HG02571 (cell line): ENCODE data around the gene OVAAL.

Experiments used
- ATAC-seq: cut with Tn5 transposase; IDR thresholded peaks from one replicate; pipeline ENCODE4 v1.9.1; 2021; ENCODE audit warnings: mild to moderate bottlenecking, moderate library complexity; ENCODE audit not compliant: unreplicated experiment

OVAAL gene

GRCh38 chr1:180568184-180568583 lies 9.4 kb downstream of the OVAAL start:
- no peak for ATAC-seq

GRCh38 chr1:180571060-180571831 lies 12.5 kb downstream of the OVAAL start:
- no peak for ATAC-seq

DNA sequence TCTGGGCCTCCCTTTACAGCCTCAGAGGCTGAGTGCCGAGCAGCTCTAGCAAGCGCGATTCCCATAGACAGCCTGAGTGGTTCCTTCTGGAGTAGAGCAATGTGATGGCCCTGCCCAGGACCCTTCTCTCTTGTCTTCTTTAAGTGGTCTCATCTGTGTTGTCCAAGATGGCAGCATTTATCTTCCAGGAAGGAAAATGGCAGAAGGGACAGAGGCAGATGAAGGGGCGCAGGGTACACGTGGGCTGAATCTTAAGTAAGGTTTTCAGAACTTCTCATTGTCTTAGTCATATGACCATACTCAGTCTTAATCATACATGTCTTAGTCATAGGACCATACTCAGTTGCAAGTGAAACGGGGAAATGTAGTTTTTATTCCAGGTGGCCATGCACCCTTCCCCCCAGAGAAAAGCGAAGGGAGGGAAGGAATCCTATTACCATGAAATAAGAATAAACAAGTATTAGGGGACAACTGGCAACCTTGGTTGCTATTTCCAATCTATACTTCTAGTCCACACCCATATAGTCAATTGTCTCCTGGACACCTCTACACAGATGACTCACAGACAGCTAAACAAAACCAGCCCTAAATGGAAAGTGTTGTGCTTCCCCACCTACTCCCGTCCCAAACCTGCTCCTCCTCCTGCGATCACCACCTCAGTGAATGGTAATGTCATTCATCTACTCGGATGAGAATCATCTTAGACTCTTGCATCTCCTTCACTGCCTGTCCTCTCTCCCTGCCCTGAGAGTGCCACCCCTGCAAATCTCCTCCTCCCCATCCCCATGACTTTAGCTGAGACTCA lies 13.3 kb downstream of the OVAAL start:
- ATAC-seq = no peak

DNA sequence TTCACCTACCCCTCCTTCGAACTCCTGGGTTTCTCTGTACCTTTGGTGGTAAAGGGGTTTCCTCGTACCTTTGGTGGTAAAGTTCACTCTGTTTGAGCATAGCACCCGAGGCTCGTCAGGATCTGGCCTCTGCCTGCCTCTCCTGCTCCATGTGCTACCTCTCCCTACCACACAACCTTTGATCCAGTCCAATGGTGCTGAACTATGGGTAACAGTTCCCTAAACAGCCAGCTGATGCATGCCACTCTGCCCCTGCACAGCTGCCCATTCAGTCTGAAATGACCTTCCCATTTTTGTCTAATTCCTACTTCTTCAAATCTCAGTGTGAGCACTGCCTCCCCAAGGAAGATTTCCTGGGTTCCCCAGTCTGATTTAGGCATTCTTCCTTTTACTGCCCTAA lies 14.0 kb downstream of the OVAAL start:
- ATAC-seq = no peak

GRCh38 chr1:180574031-180574713 lies 15.4 kb downstream of the OVAAL start:
- no peak for ATAC-seq

GRCh38 chr1:180577361-180577760 lies 18.6 kb downstream of the OVAAL start:
- ATAC-seq = no peak

GRCh38 chr1:180579961-180580611 lies 21.3 kb downstream of the OVAAL start:
- ATAC-seq = no peak

DNA sequence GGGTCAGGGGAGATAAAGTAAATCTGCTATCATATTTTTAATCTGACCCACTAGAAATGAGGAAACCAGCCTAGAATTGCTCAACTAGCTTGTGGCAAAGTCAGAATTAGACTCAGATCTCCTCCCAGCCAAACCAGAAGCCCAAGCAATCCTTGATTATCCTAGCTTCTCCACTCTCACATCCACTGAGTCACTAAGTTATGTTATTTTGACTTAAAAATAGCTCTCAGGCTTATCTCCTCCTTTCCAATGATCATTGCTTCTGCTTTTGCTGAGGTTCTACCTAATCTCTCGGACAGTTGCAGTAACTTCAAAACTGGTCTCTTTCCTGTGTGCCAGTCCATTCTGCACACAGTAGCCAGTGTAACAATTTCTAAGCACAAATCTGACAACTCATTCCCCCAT lies 22.9 kb downstream of the OVAAL start:
- ATAC-seq = no peak

DNA sequence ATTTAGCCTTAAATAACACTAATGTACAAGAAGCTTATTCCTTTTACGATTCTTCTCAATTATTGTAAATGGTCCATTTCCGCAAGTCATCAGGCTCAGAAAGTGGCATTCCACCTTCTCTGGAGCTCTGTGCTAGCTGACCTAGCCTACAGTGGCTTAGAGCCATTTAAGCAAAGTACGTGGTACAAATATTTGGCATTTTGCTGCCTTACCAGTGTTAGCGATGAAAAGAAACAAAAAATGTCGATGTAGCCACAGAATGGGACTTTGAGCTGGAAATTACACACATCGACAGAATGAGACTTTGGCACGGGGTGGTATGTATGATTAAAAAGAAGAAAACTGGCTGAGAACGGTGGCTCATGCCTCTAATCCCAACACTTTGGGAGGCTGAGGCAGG lies 26.1 kb downstream of the OVAAL start:
- ATAC-seq = no peak

DNA sequence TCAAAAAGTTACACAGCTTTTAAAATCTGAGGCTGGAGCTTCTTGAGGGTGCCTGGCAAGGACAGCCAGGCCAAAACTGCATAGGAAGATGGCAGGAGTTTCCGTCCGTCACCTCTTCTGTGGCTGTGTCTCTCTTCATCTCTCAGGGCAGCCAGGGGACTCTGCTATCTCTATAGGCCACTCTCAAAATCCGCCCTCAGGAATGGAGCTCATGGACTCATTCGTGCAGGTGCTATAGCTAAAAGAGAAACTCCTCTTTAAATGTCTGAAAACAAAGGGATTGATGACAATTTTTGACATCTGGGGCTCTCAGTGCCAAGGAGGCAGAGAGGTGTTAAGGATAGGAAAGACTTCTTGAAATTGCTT lies 27.2 kb downstream of the OVAAL start:
- ATAC-seq = no peak

DNA sequence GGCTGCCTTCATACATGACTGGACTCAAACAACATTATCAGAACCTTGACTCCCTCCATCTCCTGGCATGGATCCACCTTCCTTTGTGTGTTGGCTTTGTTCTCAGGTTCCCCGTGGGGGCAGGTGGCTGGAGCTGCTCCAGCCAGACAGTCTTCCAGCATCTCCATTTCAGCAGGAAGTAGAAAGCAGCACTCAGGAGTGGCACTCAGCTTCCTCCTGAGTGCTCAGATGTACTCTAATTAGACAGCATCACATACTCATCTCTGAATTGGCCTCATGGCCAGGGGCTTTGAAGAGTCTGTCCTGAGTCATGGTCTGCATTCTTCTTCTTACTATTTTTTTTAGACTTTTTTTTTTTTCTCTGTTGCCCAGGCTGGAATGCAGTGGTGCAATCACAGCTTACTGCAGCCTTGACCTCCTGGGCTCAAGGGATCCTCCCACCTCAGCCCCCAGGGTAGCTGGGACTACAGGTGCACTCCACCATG lies 27.9 kb downstream of the OVAAL start:
- ATAC-seq = no peak

DNA sequence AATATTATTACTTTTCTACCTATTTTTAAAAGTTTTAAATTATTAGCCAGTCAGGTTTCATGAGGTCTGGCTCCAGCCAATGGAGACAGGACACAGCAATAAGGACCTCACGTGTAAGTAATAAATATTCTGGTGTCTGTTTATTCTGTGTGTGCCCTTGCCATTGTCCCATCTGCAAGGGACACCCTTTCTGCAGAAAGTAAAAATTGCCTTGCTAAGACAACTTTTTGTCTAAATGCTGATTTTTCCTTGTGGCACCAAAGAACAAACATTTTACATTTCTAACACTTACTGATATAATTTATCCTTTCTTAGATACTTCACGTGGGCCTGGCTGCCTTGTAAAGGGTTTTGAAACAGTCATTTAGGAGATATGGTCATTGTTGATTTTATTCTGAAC lies 29.4 kb downstream of the OVAAL start:
- no peak for ATAC-seq

DNA sequence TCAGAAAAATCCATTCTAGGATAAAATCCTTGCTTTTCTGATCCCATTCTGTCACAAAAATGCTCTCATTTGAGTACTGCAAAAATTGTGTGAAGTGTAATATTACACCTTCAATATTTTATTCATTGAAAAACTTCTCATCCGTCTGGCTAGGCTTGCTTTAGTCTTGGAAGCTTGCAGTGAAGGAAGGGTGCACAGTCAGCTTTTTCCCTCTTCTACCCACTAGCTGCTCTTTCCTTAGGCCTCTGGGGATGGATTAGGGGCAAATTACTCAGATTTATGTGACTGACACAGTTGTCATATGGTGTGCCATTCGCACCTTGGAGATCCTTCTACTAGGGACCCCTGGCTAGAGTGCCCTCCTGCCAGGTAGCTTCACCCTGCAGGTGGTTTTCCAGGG lies 32.1 kb downstream of the OVAAL start:
- no peak for ATAC-seq

GRCh38 chr1:180593382-180593781 lies 34.6 kb downstream of the OVAAL start:
- no peak for ATAC-seq

- ATAC-seq = no peak
These were observed 36.0 kb downstream of the OVAAL start for GRCh38 chr1:180594723-180595122.

GRCh38 chr1:180595966-180596365 lies 37.2 kb downstream of the OVAAL start:
- ATAC-seq = no peak

DNA sequence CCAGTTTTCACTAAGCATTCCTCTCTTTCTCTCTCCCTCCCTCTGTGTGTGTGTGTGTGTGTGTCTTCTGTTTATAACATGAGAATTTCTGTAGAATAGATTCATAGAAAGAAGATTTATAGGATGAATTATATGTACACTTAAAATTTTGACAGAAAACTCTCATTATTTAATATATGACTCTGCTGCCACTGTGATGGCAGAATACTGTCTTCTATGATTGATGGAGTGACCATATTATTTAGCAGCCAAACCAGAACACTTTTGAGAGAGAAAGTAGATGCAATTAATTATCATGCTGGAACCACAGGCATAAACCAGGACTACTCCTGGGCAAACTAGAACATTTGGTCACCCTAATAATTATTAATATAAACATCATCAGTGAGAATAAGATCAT lies 38.8 kb downstream of the OVAAL start:
- ATAC-seq = no peak

GRCh38 chr1:180598333-180598974 lies 39.7 kb downstream of the OVAAL start:
- ATAC-seq = no peak

DNA sequence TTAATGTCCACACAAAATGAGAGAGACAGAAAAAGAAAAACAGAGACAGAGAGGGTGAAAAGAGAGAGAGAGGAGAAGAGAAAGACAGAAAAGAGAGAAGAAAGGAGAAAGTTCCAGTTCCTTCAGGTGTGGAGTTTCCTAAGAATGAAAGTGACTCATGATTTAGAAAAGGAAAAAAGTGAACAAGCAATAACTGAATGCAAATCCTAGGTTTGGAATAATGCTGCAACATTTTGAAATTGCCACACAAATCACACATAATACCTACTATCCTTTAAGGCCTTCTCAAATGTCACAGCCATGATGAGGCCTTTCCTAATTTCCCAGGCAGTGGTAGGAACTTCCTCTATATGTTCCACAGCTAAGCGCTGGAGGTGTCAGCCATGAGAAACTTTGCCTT lies 41.6 kb downstream of the OVAAL start:
- ATAC-seq = no peak

- no peak for ATAC-seq
These were observed 42.7 kb downstream of the OVAAL start for GRCh38 chr1:180601512-180601911.
